ENCODE measurements around the gene TNRC6C.

DNA sequence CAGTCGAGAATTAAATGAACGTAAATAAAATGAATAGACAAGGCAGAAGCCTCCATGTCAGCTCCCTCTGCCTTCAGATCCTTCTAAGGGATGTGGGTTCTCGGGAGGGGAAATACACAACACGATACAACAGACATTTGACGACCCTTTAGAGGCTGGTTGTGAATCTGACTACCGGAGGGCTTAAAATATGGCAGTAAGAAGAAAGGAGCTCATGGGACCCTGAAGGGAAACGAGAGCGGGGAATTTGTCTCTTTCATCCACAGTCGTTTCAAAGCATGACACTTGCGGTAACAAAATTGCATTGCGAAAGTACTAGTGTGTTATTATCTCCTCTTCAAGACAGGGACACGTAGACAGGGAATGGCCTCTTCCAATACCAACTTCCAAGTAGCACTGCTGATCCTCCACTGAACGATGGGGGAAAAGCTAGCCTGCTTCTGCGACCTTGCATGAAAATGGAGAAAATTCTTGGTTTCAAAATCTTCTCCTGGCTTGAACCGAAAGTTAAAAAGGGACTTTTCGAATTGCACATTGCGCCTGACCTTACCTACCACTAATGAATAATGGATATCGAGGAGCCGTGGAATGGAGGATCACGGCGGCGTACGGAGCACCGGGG lies 1.2 kb upstream of the TNRC6C start:
- TF ChIP-seq, protein P1, sequence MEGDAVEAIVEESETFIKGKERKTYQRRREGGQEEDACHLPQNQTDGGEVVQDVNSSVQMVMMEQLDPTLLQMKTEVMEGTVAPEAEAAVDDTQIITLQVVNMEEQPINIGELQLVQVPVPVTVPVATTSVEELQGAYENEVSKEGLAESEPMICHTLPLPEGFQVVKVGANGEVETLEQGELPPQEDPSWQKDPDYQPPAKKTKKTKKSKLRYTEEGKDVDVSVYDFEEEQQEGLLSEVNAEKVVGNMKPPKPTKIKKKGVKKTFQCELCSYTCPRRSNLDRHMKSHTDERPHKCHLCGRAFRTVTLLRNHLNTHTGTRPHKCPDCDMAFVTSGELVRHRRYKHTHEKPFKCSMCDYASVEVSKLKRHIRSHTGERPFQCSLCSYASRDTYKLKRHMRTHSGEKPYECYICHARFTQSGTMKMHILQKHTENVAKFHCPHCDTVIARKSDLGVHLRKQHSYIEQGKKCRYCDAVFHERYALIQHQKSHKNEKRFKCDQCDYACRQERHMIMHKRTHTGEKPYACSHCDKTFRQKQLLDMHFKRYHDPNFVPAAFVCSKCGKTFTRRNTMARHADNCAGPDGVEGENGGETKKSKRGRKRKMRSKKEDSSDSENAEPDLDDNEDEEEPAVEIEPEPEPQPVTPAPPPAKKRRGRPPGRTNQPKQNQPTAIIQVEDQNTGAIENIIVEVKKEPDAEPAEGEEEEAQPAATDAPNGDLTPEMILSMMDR (IDR thresholded peaks at IDR 0.05) = no peak
- no peak for TF ChIP-seq POLR2A (IDR thresholded peaks at IDR 0.05)
